Activated CD4-positive, CD25-positive, alpha-beta regulatory T cell treated with anti-CD3 and anti-CD28 coated beads, Interleukin-2, amount 50 U/mL, for 72 hours (primary cell): ENCODE data around the gene RANBP17.
"Not testable (repeated sequence)": the region's sequence is repeated elsewhere in the genome, so short reads cannot be mapped to it uniquely, and the experiment has no call there.

Experiments
- DNase-seq: peaks from one replicate; pipeline ENCODE4 v3.0.0; 2021

The RANBP17 gene

GRCh38 chr5:171258737-171259415, 397.1 kb downstream of the RANBP17 start:
- no peak for DNase-seq

- no peak for DNase-seq
Observed at GRCh38 chr5:171261361-171261760, 399.5 kb downstream of the RANBP17 start.

DNA sequence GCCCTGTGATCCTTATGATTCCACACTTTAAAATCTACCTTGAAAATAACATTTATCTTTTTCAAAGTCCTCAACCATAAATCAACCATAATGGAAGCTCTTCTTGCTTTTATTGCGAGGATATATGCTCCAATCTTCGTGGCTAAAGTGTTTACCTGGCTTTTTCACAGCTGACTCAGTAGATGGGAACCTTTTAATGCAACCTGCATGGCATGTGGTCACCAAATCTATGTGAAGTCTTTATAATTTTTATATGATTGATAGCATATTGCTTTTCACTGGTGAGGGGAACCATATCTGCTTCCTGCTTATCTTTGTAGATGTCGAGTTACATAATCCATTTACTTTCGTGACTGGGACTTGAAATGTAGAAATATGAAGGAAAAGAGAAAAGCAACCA, 400.1 kb downstream of the RANBP17 start:
- no peak for DNase-seq

DNA sequence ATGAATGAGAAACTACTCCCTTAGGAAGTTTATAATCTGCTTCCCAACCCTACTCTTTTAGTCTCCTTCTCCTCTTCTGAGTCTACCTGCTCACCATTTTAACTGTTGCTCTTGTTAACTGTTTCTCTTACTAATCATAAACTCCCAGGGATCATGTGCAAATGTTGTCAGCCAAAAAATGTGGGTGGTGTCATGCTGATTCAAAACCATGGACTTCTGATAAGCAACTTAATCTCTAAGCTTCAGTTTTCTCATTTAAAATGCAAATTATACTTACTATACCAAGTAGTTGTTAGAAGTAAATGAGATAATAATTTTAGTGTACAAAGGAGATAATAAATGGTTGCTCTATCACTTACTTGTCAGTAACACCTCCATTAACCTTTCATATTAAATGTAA, 401.4 kb downstream of the RANBP17 start:
- no peak for DNase-seq

DNA sequence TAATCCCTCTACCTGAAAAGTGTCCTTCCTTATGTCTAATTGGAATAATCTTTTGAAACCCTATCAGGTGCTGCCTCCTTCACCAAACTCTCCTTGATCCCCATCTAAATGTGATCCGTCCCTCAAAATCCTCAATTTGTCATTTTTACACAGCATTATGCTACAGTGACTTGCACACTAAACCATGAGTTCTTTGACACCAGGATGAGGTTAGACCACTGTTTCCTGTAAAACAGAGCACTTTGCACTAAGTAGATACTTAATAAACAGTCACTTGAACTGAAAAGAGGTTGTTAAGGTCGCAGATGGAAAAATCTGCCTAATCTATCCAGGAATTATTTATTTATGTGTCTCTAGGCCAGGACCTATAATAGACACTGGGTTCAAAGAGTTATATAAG, 403.0 kb downstream of the RANBP17 start:
- DNase-seq, result no peak

DNA sequence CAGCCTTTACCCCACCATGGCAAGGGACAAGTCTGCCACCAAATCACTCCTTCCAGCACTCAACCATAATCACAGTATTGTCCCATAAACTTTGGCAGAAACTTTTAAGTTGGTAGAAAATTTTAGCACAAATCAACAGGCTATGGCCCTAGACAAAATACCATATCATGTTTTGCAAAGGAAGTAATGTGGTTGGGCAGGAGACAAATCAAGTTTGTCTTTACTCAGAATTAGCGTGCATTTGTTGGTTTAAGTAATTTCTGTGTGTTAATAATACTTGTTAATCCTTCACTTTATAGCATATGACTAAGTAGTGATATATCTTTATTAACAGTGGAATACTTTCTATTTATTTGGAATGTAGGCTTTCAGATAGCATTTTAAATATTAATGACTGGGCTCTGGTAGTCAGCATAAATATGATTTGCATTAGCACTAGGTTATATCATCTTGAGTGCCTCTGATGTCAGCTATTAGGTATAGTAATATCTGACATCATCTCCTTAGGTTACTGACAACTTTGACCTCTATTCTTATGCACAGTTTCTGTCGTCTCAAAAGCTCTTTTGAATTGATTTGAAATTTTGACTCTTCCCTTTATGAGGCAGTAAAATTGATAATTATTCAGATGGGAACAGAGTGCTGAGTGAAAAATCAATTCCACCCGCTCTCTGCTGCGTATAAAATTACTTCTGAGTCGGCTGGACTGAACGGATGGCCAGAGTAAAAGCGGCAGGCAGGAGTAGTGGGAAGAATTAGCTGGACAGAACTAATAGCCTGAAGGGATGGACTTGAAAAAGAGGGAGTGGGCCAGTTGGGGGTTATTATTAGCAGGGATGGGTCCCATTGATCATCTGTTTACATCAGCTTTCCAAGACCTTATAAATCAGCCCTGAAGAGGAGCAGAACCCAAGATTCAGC, 407.1 kb downstream of the RANBP17 start:
- no peak for DNase-seq

GRCh38 chr5:171269717-171270116, 407.9 kb downstream of the RANBP17 start:
- no peak for DNase-seq

DNA sequence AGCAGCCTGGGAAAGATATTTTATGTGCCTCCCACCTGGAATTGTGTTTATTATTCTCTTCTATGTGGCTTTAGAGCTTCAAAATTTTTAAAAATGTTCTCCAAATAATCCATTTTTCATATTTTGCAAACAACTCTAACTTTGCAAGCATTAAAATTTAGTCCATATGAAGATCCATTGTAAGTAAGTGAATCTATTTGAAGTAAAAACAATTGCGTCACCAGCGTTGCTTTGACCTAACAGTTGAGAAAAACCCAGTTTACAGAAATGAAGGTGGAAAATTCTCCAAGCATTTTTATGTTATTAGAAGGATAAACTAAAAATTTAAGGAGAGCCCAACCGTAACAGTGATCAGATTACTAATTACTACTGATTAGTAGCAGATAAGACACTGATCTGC, 408.3 kb downstream of the RANBP17 start:
- DNase-seq, result no peak

DNA sequence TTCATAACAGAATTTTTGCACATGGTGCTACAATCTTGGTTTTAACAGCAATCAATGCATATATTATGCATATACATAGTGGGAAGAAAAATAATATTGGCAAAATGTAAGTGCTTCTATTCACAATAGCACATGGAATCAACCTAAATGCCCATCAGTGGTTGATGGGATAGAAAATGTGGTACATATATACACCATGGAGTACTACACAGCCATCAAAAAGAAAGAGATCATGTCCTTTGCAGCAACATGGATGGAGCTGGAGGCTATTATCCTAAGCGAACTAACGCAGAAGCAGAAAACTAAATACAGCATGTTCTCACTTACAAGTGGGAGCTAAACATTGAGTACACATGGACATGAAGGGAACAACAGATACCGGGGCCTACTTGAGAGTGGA, 410.0 kb downstream of the RANBP17 start:
- no peak for DNase-seq

- DNase-seq, result no peak
Observed at GRCh38 chr5:171272996-171273970, 411.5 kb downstream of the RANBP17 start.

GRCh38 chr5:171275841-171276544, 414.2 kb downstream of the RANBP17 start:
- no peak for DNase-seq

DNA sequence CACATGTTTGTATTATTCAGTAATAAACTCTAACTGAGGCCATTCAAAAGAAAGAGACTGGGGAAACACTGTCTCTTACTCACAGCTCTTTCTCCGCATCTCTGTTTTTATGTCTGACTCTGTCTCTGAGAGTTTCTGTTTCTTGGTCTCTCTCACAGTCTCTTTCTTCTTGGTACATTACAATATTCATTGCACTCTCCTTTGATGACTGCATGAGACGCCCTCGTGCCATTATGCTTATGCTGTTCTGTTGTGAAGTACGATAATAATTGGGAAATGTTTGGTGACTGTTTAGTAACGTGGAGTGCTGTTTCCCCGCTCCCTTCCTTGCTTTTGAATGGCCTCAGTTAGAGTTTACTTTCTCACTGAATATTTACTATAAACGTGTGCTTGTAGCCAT, 421.9 kb downstream of the RANBP17 start:
- no peak for DNase-seq

- no peak for DNase-seq
Observed at GRCh38 chr5:171285465-171285864, 423.6 kb downstream of the RANBP17 start.

GRCh38 chr5:171288066-171288465, 426.2 kb downstream of the RANBP17 start:
- no peak for DNase-seq

- no peak for DNase-seq
Observed at GRCh38 chr5:171291371-171291770, 429.6 kb downstream of the RANBP17 start.

DNA sequence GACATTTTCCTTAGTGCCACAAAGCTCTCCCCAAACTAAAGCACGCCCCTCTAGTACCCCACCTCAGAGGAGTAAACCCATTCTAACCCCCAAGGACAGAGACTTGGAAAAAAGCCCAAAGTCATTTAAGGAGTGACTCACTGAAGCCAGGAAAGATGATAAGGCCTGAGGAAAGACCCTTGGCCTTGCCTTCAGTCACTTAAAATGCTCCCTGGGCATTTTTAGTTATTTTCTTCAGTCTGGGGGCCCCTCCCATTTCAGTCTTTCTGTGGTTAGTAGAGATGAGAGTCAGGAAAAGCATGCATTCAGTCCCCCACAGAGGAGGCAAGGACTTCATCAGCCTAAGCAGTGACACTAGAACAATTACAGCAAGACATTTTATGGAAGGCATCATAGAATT, 433.5 kb downstream of the RANBP17 start:
- DNase-seq, result no peak

- no peak for DNase-seq
Observed at GRCh38 chr5:171295801-171296200, 434.0 kb downstream of the RANBP17 start.

DNA sequence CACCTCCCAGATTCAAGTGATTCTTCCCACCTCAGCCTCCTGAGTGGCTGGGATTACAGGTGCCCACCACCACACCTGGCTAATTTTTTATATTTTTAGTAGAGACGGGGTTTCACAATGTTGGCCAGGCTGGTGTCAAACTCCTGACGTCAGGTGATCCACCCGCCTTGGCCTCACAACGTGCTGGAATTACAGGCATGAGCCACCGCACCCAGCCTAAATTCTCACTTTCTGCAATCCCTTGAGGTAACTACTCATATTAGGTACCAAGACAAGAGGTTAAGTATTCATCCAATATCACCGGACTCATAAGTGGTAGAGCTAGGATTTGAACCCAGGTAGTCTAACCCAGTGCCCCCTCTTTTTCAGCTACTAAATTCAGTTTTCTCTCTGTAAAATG, 436.1 kb downstream of the RANBP17 start:
- DNase-seq, result not testable (repeated sequence)

- DNase-seq, result no peak
Observed at GRCh38 chr5:171299228-171299627, 437.4 kb downstream of the RANBP17 start.

DNA sequence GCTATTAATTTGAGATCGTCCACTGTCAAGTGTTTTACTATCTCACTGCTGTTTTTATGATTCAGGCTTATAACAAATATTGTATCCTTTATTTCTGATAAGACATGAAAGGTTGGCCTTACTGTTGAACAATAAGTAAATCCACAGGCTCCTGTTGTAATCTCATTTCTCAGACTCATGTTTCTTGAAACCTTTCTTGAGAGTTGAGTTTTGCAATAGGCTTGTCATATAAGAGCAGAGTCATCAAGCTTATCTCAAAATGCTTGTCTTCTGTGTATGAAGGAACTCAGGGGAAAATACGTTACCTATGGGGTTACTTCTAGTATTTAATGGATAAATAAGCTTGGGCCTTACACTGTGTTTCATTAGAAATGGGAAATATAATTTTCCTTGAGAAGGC, 438.0 kb downstream of the RANBP17 start:
- no peak for DNase-seq

GRCh38 chr5:171300358-171300757, 438.5 kb downstream of the RANBP17 start:
- DNase-seq, result no peak

DNA sequence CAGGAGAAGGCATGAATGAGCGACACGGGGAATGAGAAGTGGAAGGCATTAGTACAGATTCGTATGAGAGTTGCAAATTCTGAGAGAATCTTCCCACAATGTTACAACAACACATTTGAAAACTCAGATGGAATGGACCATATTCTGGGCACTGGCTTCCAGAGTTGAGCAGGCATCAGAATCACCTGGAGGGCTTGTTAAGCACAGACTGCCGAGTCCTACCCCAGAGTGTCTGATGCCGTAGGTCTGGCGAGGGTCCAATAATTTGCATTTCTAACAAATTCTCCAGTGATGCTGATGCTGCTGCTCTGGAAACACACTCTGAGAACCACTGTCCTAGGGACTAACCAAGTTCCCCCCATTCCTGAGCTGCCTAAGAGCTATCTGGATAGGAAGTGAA, 444.3 kb downstream of the RANBP17 start:
- no peak for DNase-seq
